Choroid plexus epithelial cell (primary cell): Measurements from ENCODE around the gene STPG3.
A peak's percentile ranks its signal among the peaks of the same experiment; 100 is the strongest.

Experiments
- DNase-seq: peaks from one replicate; pipeline ENCODE4 v3.0.0-alpha.2; 2010; ENCODE audit warnings: low read depth
- H3K4me3 ChIP-seq: 2 replicates; pipeline ENCODE4 v1.5.1; 2011; ENCODE audit warnings: low read depth, mild to moderate bottlenecking, control low read depth, low read length, moderate library complexity
- CTCF ChIP-seq: conservative IDR thresholded peaks from 2 replicates; pipeline ENCODE4 v1.5.1; 2011; ENCODE audit warnings: low read depth, mild to moderate bottlenecking, control low read depth, inconsistent platforms, low read length, moderate library complexity

The STPG3 gene

GRCh38 chr9:137276473-137277328 lies 25.6 kb downstream of the STPG3 start:
- peak; percentile 69 for DNase-seq
- peak overlapping the region; percentile 67 for H3K4me3 ChIP-seq
- TF ChIP-seq CTCF: no peak

GRCh38 chr9:137277329-137278041 lies 26.4 kb downstream of the STPG3 start, which contains the start of gene TOR4A:
TSS of gene TOR4A (plus strand) at chr9:137277726. CDS start at chr9:137278690, 964 bp downstream.
- TF ChIP-seq CTCF: peak; percentile 15
- peak within 1 kb of the TSS; percentile 67 for H3K4me3 ChIP-seq
- DNase-seq: peak; percentile 78

GRCh38 chr9:137278061-137278701 lies 27.1 kb downstream of the STPG3 start:
- no peak for TF ChIP-seq CTCF
- peak overlapping the region; percentile 67 for H3K4me3 ChIP-seq
- DNase-seq: peak; percentile 14

- TF ChIP-seq CTCF: no peak
- H3K4me3 ChIP-seq: peak overlapping the region; percentile 67
- no peak for DNase-seq
Measured at GRCh38 chr9:137278721-137279711, 27.9 kb downstream of the STPG3 start.

- no peak for DNase-seq
- TF ChIP-seq CTCF: no peak
- H3K4me3 ChIP-seq: no peak overlapping the region
Measured at GRCh38 chr9:137279741-137280473, 28.8 kb downstream of the STPG3 start.
